ENCODE results near the gene AFP.

Gene AFP

GRCh38 chr4:73415807-73416238 is 20.2 kb upstream of the AFP start:
- Histone ChIP-seq H4K20me1 (ENCODE audit: insufficient read depth) (no peaks in the 10 kb centered on the region), H3K27me3 (ENCODE audit: insufficient read depth, low read depth) (no peaks in the 10 kb centered on the region), H3K79me2 (ENCODE audit: insufficient read depth, low read depth) (no peaks in the 10 kb centered on the region), H3K9ac (no peak overlapping the region), H3K4me2 (no peak overlapping the region), H3K4me3 (IDR thresholded peaks at IDR 0.05; ENCODE audit: insufficient read depth, low read depth, low read length) (no peak overlapping the region), H3K4me1 (ENCODE audit: low read depth, poor library complexity, severe bottlenecking) (no peaks in the 10 kb centered on the region), H2AFZ (ENCODE audit: low read depth) (no peak overlapping the region), H3K27ac (no peak overlapping the region), H3K36me3 (ENCODE audit: insufficient read depth) (no peaks in the 10 kb centered on the region)
- TF ChIP-seq CTCF (conservative IDR thresholded peaks at IDR 0.05; ENCODE audit: low read depth, low read length): no peak

GRCh38 chr4:73416423-73417087 is 19.5 kb upstream of the AFP start:
- H3K79me2 ChIP-seq (ENCODE audit: insufficient read depth, low read depth): no peaks in the 10 kb centered on the region
- H3K36me3 ChIP-seq (ENCODE audit: insufficient read depth): no peaks in the 10 kb centered on the region
- H3K27ac ChIP-seq: no peak overlapping the region
- H4K20me1 ChIP-seq (ENCODE audit: insufficient read depth): no peaks in the 10 kb centered on the region
- H3K4me2 ChIP-seq: no peak overlapping the region
- no peak overlapping the region for H2AFZ ChIP-seq (ENCODE audit: low read depth)
- no peaks in the 10 kb centered on the region for H3K4me1 ChIP-seq (ENCODE audit: low read depth, poor library complexity, severe bottlenecking)
- H3K27me3 ChIP-seq (ENCODE audit: insufficient read depth, low read depth): no peaks in the 10 kb centered on the region
- no peak overlapping the region for H3K4me3 ChIP-seq (IDR thresholded peaks at IDR 0.05; ENCODE audit: insufficient read depth, low read depth, low read length)
- H3K9ac ChIP-seq: no peak overlapping the region
- no peak for TF ChIP-seq CTCF (conservative IDR thresholded peaks at IDR 0.05; ENCODE audit: low read depth, low read length)

GRCh38 chr4:73417342-73417741 is 18.7 kb upstream of the AFP start:
- Histone ChIP-seq H3K4me3 (IDR thresholded peaks at IDR 0.05; ENCODE audit: insufficient read depth, low read depth, low read length) (no peak overlapping the region), H3K79me2 (ENCODE audit: insufficient read depth, low read depth) (no peaks in the 10 kb centered on the region), H3K27ac (no peak overlapping the region), H3K9ac (no peak overlapping the region), H2AFZ (ENCODE audit: low read depth) (no peak overlapping the region), H3K27me3 (ENCODE audit: insufficient read depth, low read depth) (no peaks in the 10 kb centered on the region), H4K20me1 (ENCODE audit: insufficient read depth) (no peaks in the 10 kb centered on the region), H3K4me1 (ENCODE audit: low read depth, poor library complexity, severe bottlenecking) (no peaks in the 10 kb centered on the region), H3K36me3 (ENCODE audit: insufficient read depth) (no peaks in the 10 kb centered on the region), H3K4me2 (no peak overlapping the region)
- no peak for TF ChIP-seq CTCF (conservative IDR thresholded peaks at IDR 0.05; ENCODE audit: low read depth, low read length)

- H3K27me3 ChIP-seq (ENCODE audit: insufficient read depth, low read depth): no peaks in the 10 kb centered on the region
- no peak overlapping the region for H3K27ac ChIP-seq
- no peak overlapping the region for H3K4me3 ChIP-seq (IDR thresholded peaks at IDR 0.05; ENCODE audit: insufficient read depth, low read depth, low read length)
- H3K79me2 ChIP-seq (ENCODE audit: insufficient read depth, low read depth): no peaks in the 10 kb centered on the region
- H4K20me1 ChIP-seq (ENCODE audit: insufficient read depth): no peaks in the 10 kb centered on the region
- no peak overlapping the region for H3K9ac ChIP-seq
- H3K4me2 ChIP-seq: no peak overlapping the region
- no peaks in the 10 kb centered on the region for H3K4me1 ChIP-seq (ENCODE audit: low read depth, poor library complexity, severe bottlenecking)
- H2AFZ ChIP-seq (ENCODE audit: low read depth): no peak overlapping the region
- no peaks in the 10 kb centered on the region for H3K36me3 ChIP-seq (ENCODE audit: insufficient read depth)
- no peak for TF ChIP-seq CTCF (conservative IDR thresholded peaks at IDR 0.05; ENCODE audit: low read depth, low read length)
These were observed 18.0 kb upstream of the AFP start for GRCh38 chr4:73417973-73418372.
